HAP-1 (cell line): ENCODE measurements around the gene MEGF8.
A peak's percentile ranks its signal among the peaks of the same experiment; 100 is the strongest.

ENCODE experiments used
- DNase-seq, 2 experiments: peaks; one replicate each; pipeline ENCODE4 v3.0.0-alpha.2; 2016 to 2020; ENCODE audit warnings: low spot score in 2 of 2
- H3K27me3 ChIP-seq: fragments of 250-450 bp; sonication (Bioruptor Pico); 2 replicates; pipeline ENCODE4 v1.5.1; 2020; ENCODE audit warnings: low read depth, mild to moderate bottlenecking, moderate library complexity
- H3K36me3 ChIP-seq: fragments of 250-450 bp; sonication (Bioruptor Pico); replicated peaks from 2 replicates; pipeline ENCODE4 v1.5.1; 2020; ENCODE audit warnings: mild to moderate bottlenecking
- H3K4me1 ChIP-seq: fragments of 250-450 bp; sonication (Bioruptor Pico); 2 replicates; pipeline ENCODE4 v1.5.1; 2020; ENCODE audit warnings: mild to moderate bottlenecking
- H3K4me3 ChIP-seq: fragments of 250-450 bp; sonication (Bioruptor Pico); 2 replicates; pipeline ENCODE4 v1.5.1; 2020; ENCODE audit warnings: mild to moderate bottlenecking, moderate library complexity
- H3K9me3 ChIP-seq: fragments of 250-450 bp; sonication (Bioruptor Pico); 2 replicates; pipeline ENCODE4 v1.5.1; 2020; ENCODE audit warnings: mild to moderate bottlenecking, moderate library complexity
- in situ Hi-C: fragments of 300-500 bp; cut with MboI; formaldehyde crosslinking; loops from 3 replicates; pipeline ENCODE4 v1.14.3; 2020; ENCODE audit warnings: low sequenced_read_pairs, inconsistent platforms, mixed read lengths

Gene MEGF8

GRCh38 chr19:42392165-42392564 is 66.7 kb downstream of the MEGF8 start:
- in situ Hi-C loops, result no loop called here
- H3K9me3 ChIP-seq, result no peaks in the 10 kb centered on the region
- H3K36me3 ChIP-seq, result no peaks in the 10 kb centered on the region
- H3K4me1 ChIP-seq, result peaks cover 4% of the 10 kb centered on the region; the same call in 1 of the 2 replicates
- peaks cover 20% of the 10 kb centered on the region for H3K27me3 ChIP-seq
- no peak for DNase-seq
- H3K4me3 ChIP-seq, result no peak overlapping the region

GRCh38 chr19:42394751-42395150 is 69.3 kb downstream of the MEGF8 start:
- Histone ChIP-seq H3K36me3 (no peaks in the 10 kb centered on the region), H3K27me3 (peaks cover 17% of the 10 kb centered on the region), H3K4me3 (no peak overlapping the region), H3K4me1 (peaks cover 7% of the 10 kb centered on the region), H3K9me3 (no peaks in the 10 kb centered on the region; the same call in 1 of the 2 replicates)
- no peak for DNase-seq
- in situ Hi-C loops, result no loop called here

- Histone ChIP-seq H3K9me3 (no peaks in the 10 kb centered on the region; the same call in 1 of the 2 replicates), H3K27me3 (peaks cover under 1% of the 10 kb centered on the region), H3K4me3 (peak overlapping the region; percentile 62), H3K36me3 (no peaks in the 10 kb centered on the region), H3K4me1 (peaks cover 7% of the 10 kb centered on the region)
- peak; percentile 94 to 99 for DNase-seq
- in situ Hi-C loops, result no loop called here
These were observed 71.2 kb downstream of the MEGF8 start for GRCh38 chr19:42396381-42397262.

GRCh38 chr19:42397263-42398166 is 72.1 kb downstream of the MEGF8 start:
- Histone ChIP-seq H3K4me3 (peak overlapping the region; percentile 62), H3K36me3 (no peaks in the 10 kb centered on the region), H3K9me3 (no peaks in the 10 kb centered on the region; the same call in 1 of the 2 replicates), H3K4me1 (peaks cover 7% of the 10 kb centered on the region), H3K27me3 (no peaks in the 10 kb centered on the region; the same call in 1 of the 2 replicates)
- in situ Hi-C loops, result no loop called here
- no peak for DNase-seq

- peaks cover 10% of the 10 kb centered on the region for H3K36me3 ChIP-seq
- H3K27me3 ChIP-seq, result no peaks in the 10 kb centered on the region
- DNase-seq, result no peak
- no peak overlapping the region for H3K4me3 ChIP-seq
- no peaks in the 10 kb centered on the region; the same call in 1 of the 2 replicates for H3K9me3 ChIP-seq
- in situ Hi-C loops, result loop anchor here (10.0 kb wide), 1 partner anchor 296 kb away; no protein-coding TSS in a partner anchor
- peaks cover 7% of the 10 kb centered on the region for H3K4me1 ChIP-seq
These were observed 75.0 kb downstream of the MEGF8 start for GRCh38 chr19:42400404-42400803.

- no peak overlapping the region for H3K4me3 ChIP-seq
- H3K36me3 ChIP-seq, result peaks cover 10% of the 10 kb centered on the region
- DNase-seq, result peak; percentile 60 to 90
- no peaks in the 10 kb centered on the region; the same call in 1 of the 2 replicates for H3K9me3 ChIP-seq
- in situ Hi-C loops, result loop anchor here (10.0 kb wide), 1 partner anchor 297 kb away; no protein-coding TSS in a partner anchor
- H3K27me3 ChIP-seq, result no peaks in the 10 kb centered on the region
- peaks cover 3% of the 10 kb centered on the region; the same call in 1 of the 2 replicates for H3K4me1 ChIP-seq
These were observed 76.2 kb downstream of the MEGF8 start for GRCh38 chr19:42401365-42402303.

- H3K4me3 ChIP-seq, result no peak overlapping the region
- no peak for DNase-seq
- in situ Hi-C loops, result loop anchor here (10.0 kb wide), 1 partner anchor 298 kb away; no protein-coding TSS in a partner anchor
- no peaks in the 10 kb centered on the region for H3K27me3 ChIP-seq
- peaks cover 10% of the 10 kb centered on the region for H3K36me3 ChIP-seq
- H3K4me1 ChIP-seq, result peaks cover 3% of the 10 kb centered on the region; the same call in 1 of the 2 replicates
- H3K9me3 ChIP-seq, result no peaks in the 10 kb centered on the region
These were observed 77.1 kb downstream of the MEGF8 start for GRCh38 chr19:42402376-42403116.

GRCh38 chr19:42403586-42403985 is 78.2 kb downstream of the MEGF8 start:
- Histone ChIP-seq H3K36me3 (peaks cover 10% of the 10 kb centered on the region), H3K27me3 (no peaks in the 10 kb centered on the region), H3K4me3 (no peak overlapping the region), H3K9me3 (no peaks in the 10 kb centered on the region), H3K4me1 (no peaks in the 10 kb centered on the region)
- in situ Hi-C loops, result loop anchor here (10.0 kb wide), 1 partner anchor 299 kb away; no protein-coding TSS in a partner anchor
- no peak for DNase-seq

- Histone ChIP-seq H3K4me1 (no peaks in the 10 kb centered on the region), H3K36me3 (peaks cover 10% of the 10 kb centered on the region), H3K27me3 (no peaks in the 10 kb centered on the region), H3K4me3 (no peak overlapping the region), H3K9me3 (no peaks in the 10 kb centered on the region)
- in situ Hi-C loops, result loop anchor here (10.0 kb wide), 1 partner anchor 301 kb away; no protein-coding TSS in a partner anchor
- no peak for DNase-seq
These were observed 80.7 kb downstream of the MEGF8 start for GRCh38 chr19:42406111-42406510.

GRCh38 chr19:42407085-42407815 is 81.8 kb downstream of the MEGF8 start:
- in situ Hi-C loops, result loop anchor here (10.0 kb wide), 1 partner anchor 302 kb away; no protein-coding TSS in a partner anchor
- DNase-seq, result no peak
- H3K36me3 ChIP-seq, result peaks cover 10% of the 10 kb centered on the region
- no peaks in the 10 kb centered on the region for H3K9me3 ChIP-seq
- H3K4me3 ChIP-seq, result no peak overlapping the region
- H3K4me1 ChIP-seq, result no peaks in the 10 kb centered on the region
- H3K27me3 ChIP-seq, result no peaks in the 10 kb centered on the region

GRCh38 chr19:42407816-42408175 is 82.4 kb downstream of the MEGF8 start:
- H3K27me3 ChIP-seq, result no peaks in the 10 kb centered on the region
- in situ Hi-C loops, result loop anchor here (10.0 kb wide), 1 partner anchor 303 kb away; no protein-coding TSS in a partner anchor
- no peak for DNase-seq
- no peak overlapping the region for H3K4me3 ChIP-seq
- no peaks in the 10 kb centered on the region for H3K4me1 ChIP-seq
- H3K9me3 ChIP-seq, result no peaks in the 10 kb centered on the region
- peaks cover 10% of the 10 kb centered on the region for H3K36me3 ChIP-seq
